K562 (cell line): ENCODE measurements around the gene FASTK. TPM values are rescaled to one million over a fixed set of nuclear protein-coding genes. Genes with fewer than 3 reads are reported as not detected.
A peak's percentile ranks its signal among the peaks of the same experiment; 100 is the strongest.

Experiments
- BHLHE40 ChIP-seq: IDR thresholded peaks from 2 replicates; pipeline ENCODE4 v1.6.1; 2011; ENCODE audit warnings: low read length, improper control_type of control experiment
- C11orf30 ChIP-seq: fragments of 450-650 bp; IDR thresholded peaks from 2 replicates; pipeline ENCODE4 v1.6.1; 2016; ENCODE audit warnings: low read depth, mild to moderate bottlenecking
- HDAC3 ChIP-seq: fragments of 450-650 bp; IDR thresholded peaks from 2 replicates; pipeline ENCODE4 v1.6.1; 2018; ENCODE audit warnings: borderline replicate concordance, mild to moderate bottlenecking, moderate library complexity; ENCODE audit not compliant: partially characterized antibody
- HNRNPUL1 ChIP-seq: fragments of 200-400 bp; formaldehyde crosslinking; IDR thresholded peaks from 2 replicates; pipeline ENCODE4 v1.6.1; 2017; ENCODE audit warnings: low read length
- NFATC3 ChIP-seq: fragments of 450-650 bp; IDR thresholded peaks from 2 replicates; pipeline ENCODE4 v1.6.1; 2017; ENCODE audit warnings: mild to moderate bottlenecking
- SMARCE1 ChIP-seq: fragments of 450-650 bp; IDR thresholded peaks from 2 replicates; pipeline ENCODE4 v1.7.1; 2016; ENCODE audit warnings: mild to moderate bottlenecking
- SNIP1 ChIP-seq: fragments of 450-650 bp; IDR thresholded peaks from 2 replicates; pipeline ENCODE4 v1.7.1; 2017; ENCODE audit warnings: low read depth, mild to moderate bottlenecking
- SP1 ChIP-seq: sonication (generic); formaldehyde crosslinking; IDR thresholded peaks from 2 replicates; pipeline ENCODE4 v1.8.1; 2022; ENCODE audit warnings: mild to moderate bottlenecking, missing genetic modification reagents
- SRSF9 ChIP-seq: fragments of 200-400 bp; formaldehyde crosslinking; IDR thresholded peaks from 2 replicates; pipeline ENCODE4 v1.6.1; 2017; ENCODE audit warnings: low read depth, low read length, borderline replicate concordance
- SUPT5H ChIP-seq: fragments of 450-650 bp; IDR thresholded peaks from 2 replicates; pipeline ENCODE4 v1.6.1; 2016
- ZNF121 ChIP-seq: sonication (generic); formaldehyde crosslinking; conservative IDR thresholded peaks from 2 replicates; pipeline ENCODE4 v1.8.0; 2022; ENCODE audit warnings: missing genetic modification reagents
- ZNF347 ChIP-seq: fragments of 450-650 bp; formaldehyde crosslinking; IDR thresholded peaks from 2 replicates; pipeline ENCODE4 v1.4.0; 2020; ENCODE audit warnings: low read depth, mild to moderate bottlenecking, moderate library complexity
- ZSCAN29 ChIP-seq: fragments of 450-650 bp; IDR thresholded peaks from 2 replicates; pipeline ENCODE4 v1.6.1; 2017
- polyA plus RNA-seq, 8 experiments: library from polyadenylated mRNA; depleted of rRNA in 4 of 8; stranded (reverse) in 5 of 8; unstranded in 3 of 8; fragments of >200 nt; fragmentation: Nextera tagmentation in 2 of 8; fragmentation: Illumina TruSeq in 1 of 8; extraction: Ambion mirVana in 2 of 8; extraction: Trizol in 1 of 8; gene quantifications; 2 replicates each; pipeline versions ENCODE4 v1.2.1 to v1.2.3, GENCODE V29; 2011 to 2014; ENCODE audit warnings: inconsistent platforms in 1 of 8, missing spikeins in 1 of 8
- total RNA-seq, 7 experiments: library from RNA; depleted of rRNA in 6 of 7; stranded (reverse); fragments of >200 nt in 6 of 7; fragmentation: Illumina TruSeq in 2 of 7; extraction: Trizol in 2 of 7; gene quantifications; 2 replicates each; pipeline versions ENCODE4 v1.2.1 to v1.2.3, GENCODE V29; 2011 to 2021; ENCODE audit warnings: low replicate concordance in 1 of 7
- TF ChIP-seq, protein P1 (sequence below): fragments of 450-650 bp; IDR thresholded peaks from 2 replicates; pipeline ENCODE4 v1.6.1; 2018; ENCODE audit warnings: mild to moderate bottlenecking, low read depth; ENCODE audit not compliant: partially characterized antibody
- TF ChIP-seq, protein P2 (sequence below): fragments of 200-800 bp; sonication (Bioruptor generic); IDR thresholded peaks from 2 replicates; pipeline ENCODE4 v1.6.1; 2017; ENCODE audit warnings: missing genetic modification characterization, missing compliant biosample characterization
- TF ChIP-seq, protein P3 (sequence below): fragments of 450-650 bp; IDR thresholded peaks from 2 replicates; pipeline ENCODE4 v1.6.1; 2016; ENCODE audit warnings: mild to moderate bottlenecking
- TF ChIP-seq, protein P4 (sequence below): fragments of 250-450 bp; sonication (Bioruptor Pico); IDR thresholded peaks from 2 replicates; pipeline ENCODE4 v1.4.0; 2020; ENCODE audit warnings: borderline replicate concordance
- TF ChIP-seq, protein P5 (sequence below): fragments of 450-650 bp; formaldehyde crosslinking; conservative IDR thresholded peaks from 2 replicates; pipeline ENCODE4 v1.4.0; 2022; ENCODE audit warnings: mild to moderate bottlenecking, missing genetic modification characterization

The FASTK gene
- total and polyA plus RNA-seq, 9 of the 15 experiments (the other 6 are each of a cell fraction or from before 2014, with no cell fraction given), result 0.51 to 150 (median 48.2) TPM

DNA sequence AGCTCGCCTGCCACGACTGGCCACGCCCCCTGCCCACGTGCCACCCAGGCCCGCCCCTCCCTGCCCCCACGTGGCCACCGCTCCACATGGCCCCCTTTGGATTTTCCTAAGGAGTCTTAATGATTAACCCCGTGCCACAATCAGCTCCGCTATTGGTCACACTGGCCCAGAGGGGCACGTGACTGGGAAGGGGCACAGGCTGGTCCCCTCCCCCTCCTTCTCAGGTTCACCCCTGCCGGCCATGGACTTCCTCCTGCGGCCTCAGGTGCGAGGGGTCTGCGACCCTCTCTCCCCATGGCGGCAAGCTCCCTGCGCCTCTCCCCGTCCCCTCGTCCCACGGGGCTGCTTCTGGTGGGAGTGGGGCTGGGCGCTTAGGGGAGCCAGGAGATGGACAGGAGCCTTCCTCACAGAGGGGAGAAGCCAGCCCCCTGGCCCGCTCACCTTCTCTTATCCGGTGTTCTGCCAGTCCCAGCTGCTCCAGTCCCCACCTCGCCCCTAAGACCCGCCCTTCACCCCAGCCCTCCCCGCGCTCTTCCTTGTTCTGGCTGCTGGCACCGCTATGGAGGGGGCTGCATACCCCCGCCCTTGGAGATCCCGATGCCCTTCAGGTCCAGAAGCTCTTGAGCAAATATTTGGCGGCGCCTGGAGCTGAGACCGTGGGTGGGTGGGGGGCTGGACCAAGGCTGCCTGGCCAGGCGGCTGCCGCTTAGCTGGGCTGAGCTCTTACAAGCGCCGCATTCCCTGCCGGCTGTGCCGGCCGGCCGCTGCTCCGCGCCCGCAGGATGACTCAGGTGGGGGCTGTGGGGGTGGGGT, 18.0 kb downstream of the FASTK start (continued):
- TF ChIP-seq, protein P1, sequence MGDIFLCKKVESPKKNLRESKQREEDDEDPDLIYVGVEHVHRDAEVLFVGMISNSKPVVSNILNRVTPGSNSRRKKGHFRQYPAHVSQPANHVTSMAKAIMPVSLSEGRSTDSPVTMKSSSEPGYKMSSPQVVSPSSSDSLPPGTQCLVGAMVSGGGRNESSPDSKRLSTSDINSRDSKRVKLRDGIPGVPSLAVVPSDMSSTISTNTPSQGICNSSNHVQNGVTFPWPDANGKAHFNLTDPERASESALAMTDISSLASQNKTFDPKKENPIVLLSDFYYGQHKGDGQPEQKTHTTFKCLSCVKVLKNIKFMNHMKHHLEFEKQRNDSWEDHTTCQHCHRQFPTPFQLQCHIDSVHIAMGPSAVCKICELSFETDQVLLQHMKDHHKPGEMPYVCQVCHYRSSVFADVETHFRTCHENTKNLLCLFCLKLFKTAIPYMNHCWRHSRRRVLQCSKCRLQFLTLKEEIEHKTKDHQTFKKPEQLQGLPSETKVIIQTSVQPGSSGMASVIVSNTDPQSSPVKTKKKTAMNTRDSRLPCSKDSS, result no peak
- TF ChIP-seq SP1 (peak; percentile 78), BHLHE40 (peak; percentile 87), ZNF121 (CRISPR knock-in tag) (no peak), SRSF9 (no peak), SNIP1 (no peak), HDAC3 (no peak), SUPT5H (peak; percentile 49; the same call in 1 of the 2 replicates), C11orf30 (no peak), NFATC3 (no peak), ZNF347 (CRISPR knock-in tag) (no peak), SMARCE1 (0 out of 2 replicates have a peak, but pooled peaks have one; percentile 9), ZSCAN29 (no peak), HNRNPUL1 (no peak)
- TF ChIP-seq, protein P2, sequence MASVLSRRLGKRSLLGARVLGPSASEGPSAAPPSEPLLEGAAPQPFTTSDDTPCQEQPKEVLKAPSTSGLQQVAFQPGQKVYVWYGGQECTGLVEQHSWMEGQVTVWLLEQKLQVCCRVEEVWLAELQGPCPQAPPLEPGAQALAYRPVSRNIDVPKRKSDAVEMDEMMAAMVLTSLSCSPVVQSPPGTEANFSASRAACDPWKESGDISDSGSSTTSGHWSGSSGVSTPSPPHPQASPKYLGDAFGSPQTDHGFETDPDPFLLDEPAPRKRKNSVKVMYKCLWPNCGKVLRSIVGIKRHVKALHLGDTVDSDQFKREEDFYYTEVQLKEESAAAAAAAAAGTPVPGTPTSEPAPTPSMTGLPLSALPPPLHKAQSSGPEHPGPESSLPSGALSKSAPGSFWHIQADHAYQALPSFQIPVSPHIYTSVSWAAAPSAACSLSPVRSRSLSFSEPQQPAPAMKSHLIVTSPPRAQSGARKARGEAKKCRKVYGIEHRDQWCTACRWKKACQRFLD (CRISPR knock-in tag), result 0 out of 2 replicates have a peak, but pooled peaks have one; percentile 29
- TF ChIP-seq, protein P3, sequence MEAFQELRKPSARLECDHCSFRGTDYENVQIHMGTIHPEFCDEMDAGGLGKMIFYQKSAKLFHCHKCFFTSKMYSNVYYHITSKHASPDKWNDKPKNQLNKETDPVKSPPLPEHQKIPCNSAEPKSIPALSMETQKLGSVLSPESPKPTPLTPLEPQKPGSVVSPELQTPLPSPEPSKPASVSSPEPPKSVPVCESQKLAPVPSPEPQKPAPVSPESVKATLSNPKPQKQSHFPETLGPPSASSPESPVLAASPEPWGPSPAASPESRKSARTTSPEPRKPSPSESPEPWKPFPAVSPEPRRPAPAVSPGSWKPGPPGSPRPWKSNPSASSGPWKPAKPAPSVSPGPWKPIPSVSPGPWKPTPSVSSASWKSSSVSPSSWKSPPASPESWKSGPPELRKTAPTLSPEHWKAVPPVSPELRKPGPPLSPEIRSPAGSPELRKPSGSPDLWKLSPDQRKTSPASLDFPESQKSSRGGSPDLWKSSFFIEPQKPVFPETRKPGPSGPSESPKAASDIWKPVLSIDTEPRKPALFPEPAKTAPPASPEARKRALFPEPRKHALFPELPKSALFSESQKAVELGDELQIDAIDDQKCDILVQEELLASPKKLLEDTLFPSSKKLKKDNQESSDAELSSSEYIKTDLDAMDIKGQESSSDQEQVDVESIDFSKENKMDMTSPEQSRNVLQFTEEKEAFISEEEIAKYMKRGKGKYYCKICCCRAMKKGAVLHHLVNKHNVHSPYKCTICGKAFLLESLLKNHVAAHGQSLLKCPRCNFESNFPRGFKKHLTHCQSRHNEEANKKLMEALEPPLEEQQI, result no peak
- TF ChIP-seq, protein P4, sequence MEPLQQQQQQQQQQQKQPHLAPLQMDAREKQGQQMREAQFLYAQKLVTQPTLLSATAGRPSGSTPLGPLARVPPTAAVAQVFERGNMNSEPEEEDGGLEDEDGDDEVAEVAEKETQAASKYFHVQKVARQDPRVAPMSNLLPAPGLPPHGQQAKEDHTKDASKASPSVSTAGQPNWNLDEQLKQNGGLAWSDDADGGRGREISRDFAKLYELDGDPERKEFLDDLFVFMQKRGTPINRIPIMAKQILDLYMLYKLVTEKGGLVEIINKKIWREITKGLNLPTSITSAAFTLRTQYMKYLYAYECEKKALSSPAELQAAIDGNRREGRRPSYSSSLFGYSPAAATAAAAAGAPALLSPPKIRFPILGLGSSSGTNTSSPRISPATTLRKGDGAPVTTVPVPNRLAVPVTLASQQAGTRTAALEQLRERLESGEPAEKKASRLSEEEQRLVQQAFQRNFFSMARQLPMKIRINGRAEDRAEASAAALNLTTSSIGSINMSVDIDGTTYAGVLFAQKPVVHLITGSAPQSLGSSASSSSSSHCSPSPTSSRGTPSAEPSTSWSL (CRISPR knock-in tag), result no peak
- TF ChIP-seq, protein P5, sequence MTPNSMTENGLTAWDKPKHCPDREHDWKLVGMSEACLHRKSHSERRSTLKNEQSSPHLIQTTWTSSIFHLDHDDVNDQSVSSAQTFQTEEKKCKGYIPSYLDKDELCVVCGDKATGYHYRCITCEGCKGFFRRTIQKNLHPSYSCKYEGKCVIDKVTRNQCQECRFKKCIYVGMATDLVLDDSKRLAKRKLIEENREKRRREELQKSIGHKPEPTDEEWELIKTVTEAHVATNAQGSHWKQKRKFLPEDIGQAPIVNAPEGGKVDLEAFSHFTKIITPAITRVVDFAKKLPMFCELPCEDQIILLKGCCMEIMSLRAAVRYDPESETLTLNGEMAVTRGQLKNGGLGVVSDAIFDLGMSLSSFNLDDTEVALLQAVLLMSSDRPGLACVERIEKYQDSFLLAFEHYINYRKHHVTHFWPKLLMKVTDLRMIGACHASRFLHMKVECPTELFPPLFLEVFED (CRISPR knock-in tag), result no peak
